Natural killer cell treated with Interleukin-12 subunit alpha and Interleukin-12 subunit beta and Interleukin-15 and Interleukin-18, amount 100 ng/mL, for 72 hours (primary cell): ENCODE data around the gene PMF1. TPM values are rescaled to one million over a fixed set of nuclear protein-coding genes. Genes with fewer than 3 reads are reported as not detected.
A peak's percentile ranks its signal among the peaks of the same experiment; 100 is the strongest.
"Not testable (repeated sequence)": the region's sequence is repeated elsewhere in the genome, so short reads cannot be mapped to it uniquely, and the experiment has no call there.

ENCODE experiments used
- ATAC-seq, 2 donors: fragments of 150-1000 bp; cut with Tn5 transposase in 1 of 2; sonication (Bioruptor Pico), chemical (Tn5 transposase) in 1 of 2; 2 replicates each; pipeline ENCODE4 v1.10.0; 2021
- DNase-seq: peaks from one replicate; pipeline ENCODE4 v3.0.0; 2022; ENCODE audit warnings: low spot score
- H3K27ac Mint-ChIP-seq, 2 donors: 1 replicate in 1 of 2; 2 replicates in 1 of 2; pipeline ENCODE4 v1.8.0; 2022; ENCODE audit warnings: mixed read lengths in 2 of 2, mild to moderate bottlenecking in 1 of 2, moderate library complexity in 1 of 2
- H3K27me3 Mint-ChIP-seq, 2 donors: 1 replicate in 1 of 2; 2 replicates in 1 of 2; pipeline ENCODE4 v1.8.0; 2022; ENCODE audit warnings: mixed read lengths in 2 of 2
- H3K36me3 Mint-ChIP-seq: one replicate; pipeline ENCODE4 v1.8.0; 2022; ENCODE audit warnings: mixed read lengths
- H3K4me1 Mint-ChIP-seq, 2 donors: 1 replicate in 1 of 2; 2 replicates in 1 of 2; pipeline ENCODE4 v1.8.0; 2022; ENCODE audit warnings: low read depth in 2 of 2, mixed read lengths in 2 of 2, mild to moderate bottlenecking in 1 of 2
- H3K4me3 Mint-ChIP-seq: one replicate; pipeline ENCODE4 v1.8.0; 2022; ENCODE audit warnings: mixed read lengths
- H3K9me3 Mint-ChIP-seq: 2 replicates; pipeline ENCODE4 v1.8.0; 2022; ENCODE audit warnings: mixed read lengths
- total RNA-seq, 2 donors: library from RNA; stranded (reverse); gene quantifications; one replicate each; pipeline ENCODE4 v1.2.3, GENCODE V29; 2022

PMF1 gene
- total RNA-seq, 2 donors from 2014 or later, result 90.6 to 105 TPM

DNA sequence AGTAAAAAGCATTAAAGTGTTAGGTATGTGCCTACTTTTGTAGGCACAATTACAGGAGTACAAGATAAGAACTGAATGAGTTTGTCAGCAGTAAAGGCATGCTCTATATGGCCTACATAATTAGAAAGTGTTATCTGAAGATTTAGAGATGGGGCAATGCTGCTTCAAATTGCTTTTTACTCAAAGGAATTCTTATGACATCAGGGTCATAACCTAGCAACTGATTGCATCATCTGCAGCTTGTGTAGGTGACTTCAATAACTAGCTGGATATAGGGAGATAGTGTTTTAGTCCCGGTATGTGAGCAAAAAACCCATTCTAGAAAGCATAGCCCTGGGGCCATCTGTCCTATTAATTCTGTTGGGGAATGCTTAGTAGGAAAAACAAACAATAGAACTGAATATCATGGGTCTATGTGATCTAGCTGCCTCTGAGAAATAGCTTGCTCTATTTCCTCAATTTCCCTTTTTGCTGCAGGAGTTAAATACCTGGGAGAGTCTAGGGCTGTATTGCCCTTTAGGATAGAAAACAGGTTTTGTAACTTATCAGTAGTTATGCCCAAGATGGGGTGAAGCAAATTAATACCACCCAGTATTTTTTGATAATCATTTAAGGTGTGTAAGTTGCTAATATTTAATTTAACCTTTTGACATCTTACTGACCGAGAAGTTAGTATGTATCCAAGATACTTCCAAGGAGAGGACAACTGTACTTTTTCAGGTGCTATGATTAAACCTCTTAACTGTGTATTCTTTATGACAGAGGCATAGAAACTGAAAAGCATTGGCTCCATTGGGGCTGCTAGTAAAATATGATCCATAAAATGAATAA lies 26.2 kb upstream of the PMF1 start:
- not testable (repeated sequence) for H3K27me3 Mint-ChIP-seq, H3K9me3 Mint-ChIP-seq, H3K36me3 Mint-ChIP-seq, H3K4me1 Mint-ChIP-seq, H3K4me3 Mint-ChIP-seq, H3K27ac Mint-ChIP-seq, ATAC-seq, DNase-seq

DNA sequence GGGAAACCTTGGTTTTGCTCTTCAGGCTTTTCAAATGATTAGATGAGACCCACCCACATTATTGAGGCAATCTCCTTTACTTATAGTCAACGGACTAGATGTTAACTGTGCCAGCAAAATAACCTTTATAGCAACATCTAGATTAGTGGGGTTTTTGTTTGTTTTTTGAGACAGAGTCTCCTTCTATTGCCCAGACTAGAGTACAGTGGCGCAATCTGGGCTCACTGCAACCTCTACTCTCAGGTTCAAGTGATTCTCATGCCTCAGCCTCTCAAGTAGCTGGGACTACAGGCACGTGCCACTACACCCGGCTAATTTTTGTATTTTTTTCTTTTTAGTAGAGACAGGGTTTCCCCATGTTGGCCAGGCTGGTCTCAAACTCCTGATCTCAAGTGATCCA lies 22.5 kb upstream of the PMF1 start:
- peaks cover 18 to 22% of the 10 kb centered on the region in 2 donors for H3K4me1 Mint-ChIP-seq
- H3K9me3 Mint-ChIP-seq, H3K27me3 Mint-ChIP-seq, DNase-seq, ATAC-seq, H3K36me3 Mint-ChIP-seq, H3K4me3 Mint-ChIP-seq, H3K27ac Mint-ChIP-seq: not testable (repeated sequence)

DNA sequence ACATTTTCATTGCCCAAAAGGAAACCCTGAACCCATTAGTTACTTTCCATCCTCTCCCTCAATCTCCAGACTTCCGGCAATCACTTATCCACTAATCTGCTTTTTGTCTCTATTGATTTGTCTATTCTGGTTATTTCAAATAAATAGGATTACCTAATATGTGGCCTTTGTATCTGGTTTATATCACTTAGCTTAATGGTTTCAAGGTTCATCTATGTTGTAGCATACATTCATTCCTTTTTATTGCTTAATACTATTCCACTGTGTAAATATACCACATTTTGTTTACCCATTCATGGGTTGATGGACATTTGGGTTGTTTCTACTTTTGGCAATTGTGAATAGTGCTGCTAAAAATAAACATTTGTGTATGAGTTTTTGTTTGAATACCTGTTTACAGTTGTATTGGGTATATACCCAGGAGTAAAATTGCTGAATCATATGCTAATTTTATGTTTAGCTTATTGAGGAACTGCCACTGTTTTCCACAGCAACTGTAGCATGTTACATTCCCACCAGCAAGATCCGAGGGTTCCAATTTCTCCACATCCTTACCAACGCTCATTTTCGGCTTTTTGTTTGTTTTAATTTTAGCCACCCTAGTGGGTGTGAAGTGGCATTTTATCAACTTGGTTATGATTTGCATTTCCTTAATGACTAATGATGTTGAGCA lies 21.4 kb upstream of the PMF1 start:
- ATAC-seq (no peak), DNase-seq (no peak)
- Mint-ChIP-seq H3K36me3 (peaks cover 16% of the 10 kb centered on the region), H3K4me1 (peaks cover 28 to 33% of the 10 kb centered on the region in 2 donors), H3K27me3 (no peaks in the 10 kb centered on the region), H3K9me3 (peaks cover 2% of the 10 kb centered on the region), H3K4me3 (no peak overlapping the region), H3K27ac (no peak overlapping the region)

- Mint-ChIP-seq H3K27ac (peak overlapping the region; percentile 89 to 97), H3K36me3 (peaks cover 16% of the 10 kb centered on the region), H3K27me3 (no peaks in the 10 kb centered on the region), H3K9me3 (no peaks in the 10 kb centered on the region), H3K4me1 (peaks cover 35 to 46% of the 10 kb centered on the region in 2 donors), H3K4me3 (peak overlapping the region; percentile 99)
- DNase-seq, result no peak
- ATAC-seq, result no peak
These were observed 19.7 kb upstream of the PMF1 start for GRCh38 chr1:156193208-156193487.

- peaks cover 40 to 52% of the 10 kb centered on the region in 2 donors for H3K4me1 Mint-ChIP-seq
- DNase-seq (peak; percentile 96), ATAC-seq (peak; percentile 99)
- H3K36me3 Mint-ChIP-seq, result peaks cover 16% of the 10 kb centered on the region
- peak within 1 kb of the TSS; percentile 89 to 97 for H3K27ac Mint-ChIP-seq
- H3K4me3 Mint-ChIP-seq, result peak within 1 kb of the TSS; percentile 99
- no peaks in the 10 kb centered on the region for H3K9me3 Mint-ChIP-seq
- H3K27me3 Mint-ChIP-seq, result no peaks in the 10 kb centered on the region
These were observed 19.1 kb upstream of the PMF1 start, which contains the start of gene SLC25A44 for GRCh38 chr1:156193488-156194299. SLC25A44 (plus strand) TSS chr1:156194104; CDS start chr1:156199848, 5,744 bp downstream.

DNA sequence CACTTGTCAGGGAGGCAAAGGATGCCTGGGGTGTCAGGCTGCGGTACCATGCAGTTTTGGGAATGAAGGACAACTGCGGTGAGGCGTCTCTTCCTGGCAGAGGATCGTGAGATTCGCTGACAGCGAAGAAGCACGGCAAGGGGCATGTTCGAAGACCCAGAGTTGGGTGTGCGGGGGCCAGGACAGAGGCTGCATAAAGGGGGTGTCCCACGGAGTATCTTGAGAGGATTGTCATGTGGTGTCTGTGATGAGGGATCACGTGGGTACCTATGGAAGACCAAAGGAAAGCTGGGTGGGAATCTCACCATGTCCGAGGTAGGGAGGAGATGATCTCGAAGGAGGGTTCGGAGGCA lies 18.5 kb upstream of the PMF1 start:
- ATAC-seq, result peak; percentile 1 to 17
- no peak for DNase-seq
- peaks cover 46 to 58% of the 10 kb centered on the region in 2 donors for H3K4me1 Mint-ChIP-seq
- H3K4me3 Mint-ChIP-seq, result peak overlapping the region; percentile 99
- H3K36me3 Mint-ChIP-seq, result peaks cover 16% of the 10 kb centered on the region
- no peaks in the 10 kb centered on the region for H3K27me3 Mint-ChIP-seq
- H3K9me3 Mint-ChIP-seq, result no peaks in the 10 kb centered on the region
- H3K27ac Mint-ChIP-seq, result peak overlapping the region; percentile 89 to 97

- Mint-ChIP-seq H3K4me3 (peak overlapping the region; percentile 57), H3K27ac (peak overlapping the region; percentile 7 to 97), H3K27me3 (no peaks in the 10 kb centered on the region)
These were observed 17.0 kb upstream of the PMF1 start for GRCh38 chr1:156195853-156196252.

GRCh38 chr1:156196445-156196844 lies 16.4 kb upstream of the PMF1 start:
- Mint-ChIP-seq H3K4me1 (peaks cover 59 to 73% of the 10 kb centered on the region in 2 donors), H3K9me3 (no peaks in the 10 kb centered on the region), H3K4me3 (peak overlapping the region; percentile 57), H3K27ac (peak overlapping the region; percentile 7 to 97), H3K27me3 (no peaks in the 10 kb centered on the region), H3K36me3 (peaks cover 25% of the 10 kb centered on the region)
- ATAC-seq (no peak), DNase-seq (no peak)

More at GRCh38 chr1:156195853-156196252, 17.0 kb upstream of the PMF1 start:
- Mint-ChIP-seq H3K36me3 (peaks cover 25% of the 10 kb centered on the region), H3K9me3 (no peaks in the 10 kb centered on the region), H3K4me1 (peaks cover 59 to 73% of the 10 kb centered on the region in 2 donors)
- ATAC-seq (no peak), DNase-seq (no peak)

DNA sequence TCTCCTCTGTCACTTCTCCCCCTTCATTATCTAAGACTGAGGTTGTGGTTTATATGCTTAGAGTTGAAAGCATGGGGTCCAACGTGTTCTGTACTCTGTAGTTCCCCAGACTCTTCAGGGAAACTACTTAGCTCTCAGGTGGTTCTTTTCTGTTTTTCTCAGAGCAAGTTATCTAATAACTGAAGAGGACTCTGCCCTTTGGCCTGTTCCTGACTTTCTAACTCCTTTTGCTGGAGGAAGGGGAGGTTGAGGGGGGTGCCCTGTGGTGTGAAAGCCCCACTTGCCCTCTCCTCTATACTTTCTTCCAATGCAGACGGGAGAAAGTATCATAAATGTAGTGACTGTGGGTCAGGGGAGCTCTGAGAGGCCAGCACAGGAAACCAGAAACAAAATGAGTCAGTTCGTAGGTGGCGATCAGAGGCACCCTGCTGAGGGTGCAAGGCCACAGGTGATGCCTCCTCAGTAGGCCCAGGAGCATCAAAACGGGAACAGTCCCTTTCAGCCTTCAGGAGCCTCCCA lies 13.9 kb upstream of the PMF1 start:
- Mint-ChIP-seq H3K36me3 (peaks cover 22% of the 10 kb centered on the region), H3K4me3 (peak overlapping the region; percentile 74), H3K27me3 (no peaks in the 10 kb centered on the region), H3K9me3 (no peaks in the 10 kb centered on the region), H3K4me1 (peaks cover 47 to 58% of the 10 kb centered on the region in 2 donors), H3K27ac (peak overlapping the region; percentile 81 to 90)
- ATAC-seq (peak; percentile 72 to 79), DNase-seq (no peak)

DNA sequence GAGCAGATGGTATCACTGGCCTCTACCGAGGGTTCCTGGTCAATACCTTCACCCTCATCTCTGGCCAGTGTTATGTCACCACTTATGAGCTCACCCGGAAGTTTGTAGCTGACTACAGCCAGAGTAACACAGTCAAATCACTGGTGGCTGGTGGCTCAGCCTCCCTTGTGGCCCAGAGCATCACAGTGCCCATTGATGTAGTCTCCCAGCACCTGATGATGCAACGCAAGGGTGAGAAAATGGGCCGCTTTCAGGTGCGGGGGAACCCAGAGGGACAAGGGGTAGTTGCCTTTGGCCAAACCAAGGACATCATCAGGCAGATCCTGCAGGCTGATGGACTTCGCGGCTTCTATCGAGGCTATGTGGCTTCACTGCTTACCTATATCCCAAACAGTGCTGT lies 12.8 kb upstream of the PMF1 start:
- Mint-ChIP-seq H3K27ac (peak overlapping the region; percentile 81 to 90), H3K4me3 (peak overlapping the region; percentile 38), H3K9me3 (no peaks in the 10 kb centered on the region), H3K36me3 (peaks cover 17% of the 10 kb centered on the region), H3K27me3 (no peaks in the 10 kb centered on the region), H3K4me1 (peaks cover 40 to 51% of the 10 kb centered on the region in 2 donors)
- no peak for DNase-seq
- peak in 1 of 2 donors; percentile 47 for ATAC-seq

DNA sequence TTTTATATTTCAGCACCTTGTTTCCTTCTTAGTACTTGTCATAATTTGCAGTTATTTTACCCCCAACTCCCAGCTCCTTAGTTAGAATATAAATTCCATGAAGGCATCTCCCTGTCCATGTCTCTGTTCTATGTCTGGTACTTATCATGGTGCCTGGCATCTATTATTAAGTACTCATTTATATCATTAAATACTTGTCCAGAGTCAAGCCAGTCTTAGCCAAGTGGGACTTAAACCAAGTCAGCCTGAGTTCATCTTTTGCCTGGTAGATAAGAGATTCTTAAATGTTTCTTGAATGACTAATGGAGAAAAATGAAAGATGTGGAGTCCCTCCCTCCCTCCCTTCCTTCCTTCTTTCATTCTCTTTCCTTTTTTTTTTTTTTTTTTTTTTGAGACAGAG lies 9.5 kb upstream of the PMF1 start:
- Mint-ChIP-seq H3K4me3 (no peak overlapping the region), H3K27me3 (no peaks in the 10 kb centered on the region), H3K9me3 (no peaks in the 10 kb centered on the region), H3K36me3 (peaks cover 16% of the 10 kb centered on the region), H3K27ac (no peak overlapping the region), H3K4me1 (peaks cover 23 to 30% of the 10 kb centered on the region in 2 donors)
- DNase-seq (no peak), ATAC-seq (no peak)

GRCh38 chr1:156204686-156205085 lies 8.1 kb upstream of the PMF1 start:
- Mint-ChIP-seq H3K4me3 (no peak overlapping the region), H3K4me1 (peaks cover 15 to 25% of the 10 kb centered on the region in 2 donors), H3K9me3 (no peaks in the 10 kb centered on the region), H3K27me3 (no peaks in the 10 kb centered on the region), H3K36me3 (peaks cover 24% of the 10 kb centered on the region), H3K27ac (no peak overlapping the region)
- ATAC-seq, result no peak
- DNase-seq, result no peak

DNA sequence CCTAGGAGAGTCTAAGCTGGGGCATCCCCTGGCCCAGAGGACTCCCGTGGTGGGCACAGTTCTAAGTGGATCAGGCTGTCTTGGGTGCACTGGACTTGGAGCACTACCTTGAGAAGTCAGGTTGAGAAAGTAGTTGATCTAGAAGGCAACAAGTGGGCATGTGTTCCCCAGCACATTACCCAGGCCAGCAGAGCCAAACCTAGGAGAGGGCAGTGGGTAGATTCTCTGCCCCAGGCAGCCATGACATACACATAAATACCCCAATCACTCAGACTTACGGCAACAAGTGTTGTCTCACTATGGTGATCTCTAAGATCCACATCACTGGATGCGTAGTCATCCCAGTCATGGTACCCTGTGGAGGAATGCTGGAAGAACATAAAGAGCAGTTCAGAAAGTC lies 1.6 kb upstream of the PMF1 start:
- H3K36me3 Mint-ChIP-seq, result peaks cover 24% of the 10 kb centered on the region
- DNase-seq (no peak), ATAC-seq (no peak)
- H3K27ac Mint-ChIP-seq, result peak overlapping the region; percentile 99
- H3K9me3 Mint-ChIP-seq, result no peaks in the 10 kb centered on the region
- peaks cover 25 to 28% of the 10 kb centered on the region in 2 donors for H3K4me1 Mint-ChIP-seq
- H3K27me3 Mint-ChIP-seq, result no peaks in the 10 kb centered on the region
- H3K4me3 Mint-ChIP-seq, result peak overlapping the region; percentile 39
